Nephron (organoid): ENCODE measurements around the gene TRAF1.

Experiments used
- H3K27ac Mint-ChIP-seq, 3 experiments: 2 replicates each; pipeline ENCODE4 v1.8.0; 2020; ENCODE audit warnings: mixed read lengths in 3 of 3, mild to moderate bottlenecking in 2 of 3, moderate library complexity in 1 of 3
- H3K27me3 Mint-ChIP-seq: 2 replicates; pipeline ENCODE4 v1.8.0; 2021; ENCODE audit warnings: low read depth, mild to moderate bottlenecking, moderate library complexity, mixed read lengths
- H3K36me3 Mint-ChIP-seq: 2 replicates; pipeline ENCODE4 v1.8.0; 2020; ENCODE audit warnings: low read depth, mixed read lengths
- H3K4me1 Mint-ChIP-seq: 2 replicates; pipeline ENCODE4 v1.8.0; 2020; ENCODE audit warnings: mixed read lengths
- H3K4me3 Mint-ChIP-seq, 3 experiments: 2 replicates each; pipeline ENCODE4 v1.8.0; 2020; ENCODE audit warnings: mild to moderate bottlenecking in 3 of 3, mixed read lengths in 3 of 3, moderate library complexity in 2 of 3
- H3K9me3 Mint-ChIP-seq: 2 replicates; pipeline ENCODE4 v1.8.0; 2020; ENCODE audit warnings: mixed read lengths
- CTCF ChIP-seq, 3 experiments: fragments of 200-600 bp; sonication (generic); IDR thresholded peaks; one replicate each; pipeline ENCODE4 v1.5.0; 2021; ENCODE audit warnings: antibody characterized with exemption in 3 of 3; ENCODE audit not compliant: unreplicated experiment in 3 of 3

Gene TRAF1

DNA sequence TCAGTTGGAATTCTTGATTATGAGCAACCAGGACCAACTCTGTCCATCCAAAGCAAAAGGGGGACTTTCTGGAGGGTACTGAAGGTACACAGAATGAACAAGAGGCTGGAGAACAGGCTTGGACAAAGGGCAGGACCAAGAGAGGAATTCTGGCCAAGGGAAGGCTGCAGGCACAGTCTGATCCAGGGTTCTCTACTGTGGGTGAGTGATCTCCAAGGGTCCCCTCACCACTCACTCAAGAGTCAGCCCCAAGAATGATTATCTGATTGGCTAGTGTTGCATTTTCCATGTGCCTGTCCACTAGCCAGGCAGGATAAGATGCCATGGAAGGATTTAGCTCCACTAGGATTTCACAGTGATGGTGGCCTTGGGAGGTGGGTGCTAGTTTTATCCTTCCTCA, 38.0 kb downstream of the TRAF1 start:
- no peak overlapping the region for H3K4me3 Mint-ChIP-seq
- H3K9me3 Mint-ChIP-seq, result no peaks in the 10 kb centered on the region
- no peaks in the 10 kb centered on the region for H3K36me3 Mint-ChIP-seq
- no peak for TF ChIP-seq CTCF (IDR thresholded peaks at IDR 0.05; ENCODE audit: unreplicated experiment in 3 of 3)
- H3K4me1 Mint-ChIP-seq, result peaks cover 27% of the 10 kb centered on the region
- H3K27ac Mint-ChIP-seq, result no peak overlapping the region
- peaks cover 7% of the 10 kb centered on the region for H3K27me3 Mint-ChIP-seq

DNA sequence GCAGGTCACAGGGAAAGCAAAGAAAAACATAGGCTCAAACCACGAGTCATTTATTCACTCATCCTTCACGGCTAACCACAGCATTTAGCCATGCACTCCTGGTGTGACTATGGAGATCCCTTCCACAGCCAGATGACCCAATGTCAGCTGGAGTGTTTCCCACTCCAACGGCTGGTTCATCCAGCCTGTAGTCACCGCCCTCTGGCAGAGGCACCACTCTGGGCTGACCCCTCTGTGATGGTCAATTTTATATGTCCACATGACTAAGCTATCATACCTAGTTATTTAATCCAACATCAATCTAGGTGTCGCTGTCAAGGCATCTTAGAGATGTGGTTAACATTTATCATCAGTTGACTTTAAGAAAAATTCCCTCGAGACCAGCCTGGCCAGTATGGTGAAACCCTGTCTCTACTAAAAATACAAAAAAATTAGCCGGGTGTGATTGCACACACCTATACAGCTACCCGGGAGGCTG, 40.1 kb downstream of the TRAF1 start:
- TF ChIP-seq CTCF (IDR thresholded peaks at IDR 0.05; ENCODE audit: unreplicated experiment in 3 of 3), result no peak
- Mint-ChIP-seq H3K36me3 (no peaks in the 10 kb centered on the region), H3K4me1 (peaks cover 19% of the 10 kb centered on the region), H3K27me3 (peaks cover 7% of the 10 kb centered on the region), H3K4me3 (no peak overlapping the region), H3K27ac (peak overlapping the region in 1 of 3 experiments; percentile 80), H3K9me3 (no peaks in the 10 kb centered on the region)

GRCh38 chr9:120885958-120886357, 40.6 kb downstream of the TRAF1 start:
- no peaks in the 10 kb centered on the region for H3K36me3 Mint-ChIP-seq
- H3K27me3 Mint-ChIP-seq, result peaks cover 7% of the 10 kb centered on the region
- H3K27ac Mint-ChIP-seq, result peak overlapping the region; percentile 11 to 80 (median 63)
- no peaks in the 10 kb centered on the region for H3K9me3 Mint-ChIP-seq
- peaks cover 19% of the 10 kb centered on the region for H3K4me1 Mint-ChIP-seq
- no peak for TF ChIP-seq CTCF (IDR thresholded peaks at IDR 0.05; ENCODE audit: unreplicated experiment in 3 of 3)
- no peak overlapping the region for H3K4me3 Mint-ChIP-seq

GRCh38 chr9:120885457-120885856, 41.1 kb downstream of the TRAF1 start:
- peak overlapping the region; percentile 11 to 80 (median 63) for H3K27ac Mint-ChIP-seq
- H3K27me3 Mint-ChIP-seq, result peaks cover 7% of the 10 kb centered on the region
- peaks cover 15% of the 10 kb centered on the region for H3K4me1 Mint-ChIP-seq
- no peak overlapping the region for H3K4me3 Mint-ChIP-seq
- H3K9me3 Mint-ChIP-seq, result no peaks in the 10 kb centered on the region
- TF ChIP-seq CTCF (IDR thresholded peaks at IDR 0.05; ENCODE audit: unreplicated experiment in 3 of 3), result no peak
- H3K36me3 Mint-ChIP-seq, result no peaks in the 10 kb centered on the region

- no peak overlapping the region for H3K27ac Mint-ChIP-seq
- no peaks in the 10 kb centered on the region for H3K36me3 Mint-ChIP-seq
- H3K27me3 Mint-ChIP-seq, result peaks cover 22% of the 10 kb centered on the region
- H3K4me3 Mint-ChIP-seq, result no peak overlapping the region
- no peak for TF ChIP-seq CTCF (IDR thresholded peaks at IDR 0.05; ENCODE audit: unreplicated experiment in 3 of 3)
- peaks cover 8% of the 10 kb centered on the region for H3K4me1 Mint-ChIP-seq
- no peaks in the 10 kb centered on the region for H3K9me3 Mint-ChIP-seq
Observed at GRCh38 chr9:120883608-120883996, 43.0 kb downstream of the TRAF1 start.

DNA sequence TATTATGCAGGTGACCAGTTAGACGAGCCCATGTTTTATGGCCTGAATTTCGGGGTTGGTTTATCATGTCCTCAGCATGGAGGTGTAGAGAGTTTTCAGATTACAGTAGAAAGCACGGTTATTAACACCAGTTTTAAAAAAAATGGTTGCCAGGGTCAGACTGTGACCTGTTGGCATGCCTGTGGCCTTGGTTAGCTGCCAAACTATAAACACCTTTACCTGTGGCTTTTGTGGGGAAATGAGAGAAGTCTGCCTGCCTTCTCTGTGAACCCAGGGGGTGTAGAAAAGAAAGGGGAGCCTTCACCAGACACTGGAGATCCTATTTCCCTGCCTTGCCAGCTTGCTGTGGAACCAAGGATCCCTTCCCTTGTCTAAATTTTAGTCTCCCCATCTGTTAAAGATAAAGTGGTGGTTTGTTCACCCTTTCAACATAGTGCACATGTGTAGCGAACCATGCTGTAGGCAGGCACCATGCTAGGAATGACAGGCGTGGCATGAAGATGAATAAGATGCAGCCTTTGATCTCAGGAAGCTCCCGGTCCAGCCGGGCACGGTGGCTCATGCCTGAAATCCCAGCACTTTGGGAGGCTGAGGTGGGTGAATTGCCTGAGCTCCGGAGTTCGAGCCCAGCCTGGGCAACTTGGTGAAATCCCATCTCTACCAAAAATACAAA, 43.5 kb downstream of the TRAF1 start:
- H3K27me3 Mint-ChIP-seq, result peaks cover 26% of the 10 kb centered on the region
- H3K9me3 Mint-ChIP-seq, result no peaks in the 10 kb centered on the region
- no peak overlapping the region for H3K4me3 Mint-ChIP-seq
- H3K4me1 Mint-ChIP-seq, result peaks cover 8% of the 10 kb centered on the region
- H3K36me3 Mint-ChIP-seq, result no peaks in the 10 kb centered on the region
- no peak overlapping the region for H3K27ac Mint-ChIP-seq
- no peak for TF ChIP-seq CTCF (IDR thresholded peaks at IDR 0.05; ENCODE audit: unreplicated experiment in 3 of 3)
